ENCODE results near the gene KBTBD6.
"Not testable (repeated sequence)": the region's sequence is repeated elsewhere in the genome, so short reads cannot be mapped to it uniquely, and the experiment has no call there.

KBTBD6 gene, protein sequence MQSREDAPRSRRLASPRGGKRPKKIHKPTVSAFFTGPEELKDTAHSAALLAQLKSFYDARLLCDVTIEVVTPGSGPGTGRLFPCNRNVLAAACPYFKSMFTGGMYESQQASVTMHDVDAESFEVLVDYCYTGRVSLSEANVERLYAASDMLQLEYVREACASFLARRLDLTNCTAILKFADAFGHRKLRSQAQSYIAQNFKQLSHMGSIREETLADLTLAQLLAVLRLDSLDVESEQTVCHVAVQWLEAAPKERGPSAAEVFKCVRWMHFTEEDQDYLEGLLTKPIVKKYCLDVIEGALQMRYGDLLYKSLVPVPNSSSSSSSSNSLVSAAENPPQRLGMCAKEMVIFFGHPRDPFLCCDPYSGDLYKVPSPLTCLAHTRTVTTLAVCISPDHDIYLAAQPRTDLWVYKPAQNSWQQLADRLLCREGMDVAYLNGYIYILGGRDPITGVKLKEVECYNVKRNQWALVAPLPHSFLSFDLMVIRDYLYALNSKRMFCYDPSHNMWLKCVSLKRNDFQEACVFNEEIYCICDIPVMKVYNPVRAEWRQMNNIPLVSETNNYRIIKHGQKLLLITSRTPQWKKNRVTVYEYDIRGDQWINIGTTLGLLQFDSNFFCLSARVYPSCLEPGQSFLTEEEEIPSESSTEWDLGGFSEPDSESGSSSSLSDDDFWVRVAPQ

DNA sequence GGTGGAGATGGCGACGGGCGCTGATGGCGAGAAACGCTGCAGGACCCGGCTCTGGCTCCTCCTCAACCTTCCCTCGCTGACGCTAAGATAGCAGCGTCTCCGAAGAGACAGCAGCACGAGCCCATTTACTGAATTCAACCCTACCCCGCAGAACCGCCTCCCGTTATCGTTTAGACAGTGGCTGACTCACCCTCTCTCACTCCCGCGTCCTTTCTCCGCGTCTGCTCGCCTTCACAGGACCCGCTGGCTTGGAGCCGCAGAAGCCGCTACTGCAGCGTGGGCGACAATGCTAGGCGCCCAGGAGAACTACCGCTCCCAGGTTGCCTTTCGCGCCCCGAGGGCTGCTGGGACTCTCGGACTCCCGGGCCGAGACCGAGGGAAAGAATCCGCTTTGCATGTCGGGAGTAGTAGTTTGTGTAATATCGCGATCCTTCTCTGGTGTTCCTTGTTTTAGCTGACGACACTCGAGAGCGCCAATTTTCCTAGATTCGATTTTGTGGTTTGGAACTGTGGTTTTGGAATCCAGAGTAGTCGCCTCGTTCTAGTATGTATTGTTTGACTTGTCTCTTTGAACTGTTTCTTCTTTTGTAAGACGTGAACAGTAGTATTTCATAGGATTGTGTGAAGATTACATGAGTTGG is at the start of gene KBTBD6:
Gene KBTBD6 (minus strand): TSS at position 291 of the 641 bp plus-strand sequence. CDS start 291 bp downstream, outside the sequence.
- TF ChIP-seq CTCF (IDR thresholded peaks at IDR 0.05; ENCODE audit: borderline replicate concordance, insufficient read depth, low read depth, low read length): no peak
- H3K4me3 ChIP-seq (ENCODE audit: low read depth, low read length): peak within 1 kb of the TSS; percentile 72

GRCh38 chr13:41182231-41182630 is 49.6 kb upstream of the KBTBD6 start:
- H3K4me3 ChIP-seq (ENCODE audit: low read depth, low read length): no peak overlapping the region
- TF ChIP-seq CTCF (IDR thresholded peaks at IDR 0.05; ENCODE audit: borderline replicate concordance, insufficient read depth, low read depth, low read length): no peak

GRCh38 chr13:41179593-41180250 is 47.1 kb upstream of the KBTBD6 start:
- no peak overlapping the region for H3K4me3 ChIP-seq (ENCODE audit: low read depth, low read length)

GRCh38 chr13:41178040-41178439 is 45.4 kb upstream of the KBTBD6 start:
- H3K4me3 ChIP-seq (ENCODE audit: low read depth, low read length): no peak overlapping the region
- no peak for TF ChIP-seq CTCF (IDR thresholded peaks at IDR 0.05; ENCODE audit: borderline replicate concordance, insufficient read depth, low read depth, low read length)

More at GRCh38 chr13:41179593-41180250, 47.1 kb upstream of the KBTBD6 start:
- no peak for TF ChIP-seq CTCF (IDR thresholded peaks at IDR 0.05; ENCODE audit: borderline replicate concordance, insufficient read depth, low read depth, low read length)

- TF ChIP-seq CTCF (IDR thresholded peaks at IDR 0.05; ENCODE audit: borderline replicate concordance, insufficient read depth, low read depth, low read length): no peak
- H3K4me3 ChIP-seq (ENCODE audit: low read depth, low read length): no peak overlapping the region
Measured at GRCh38 chr13:41177616-41178015, 45.0 kb upstream of the KBTBD6 start.

- not testable (repeated sequence) for H3K4me3 ChIP-seq (ENCODE audit: low read depth, low read length)
Measured at GRCh38 chr13:41175576-41175975, 43.0 kb upstream of the KBTBD6 start.

DNA sequence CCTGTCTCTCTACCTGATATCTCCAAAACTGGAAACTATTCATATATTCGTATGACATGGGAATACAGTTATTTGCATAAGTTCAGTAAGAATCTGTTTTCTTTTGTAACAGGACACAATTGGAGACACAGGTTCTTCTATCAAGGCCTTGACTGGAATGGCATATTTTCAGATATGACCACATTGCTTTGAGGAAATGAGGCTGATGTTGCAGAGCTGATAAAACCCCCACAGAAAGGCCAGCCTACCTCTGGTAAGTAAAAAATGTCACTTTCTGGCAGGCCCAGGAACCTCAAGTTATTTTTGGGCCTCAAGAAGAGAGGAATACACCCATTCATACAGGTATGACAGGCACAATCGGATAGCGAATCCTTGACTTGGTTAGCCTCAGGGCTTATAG is 29.5 kb upstream of the KBTBD6 start:
- no peak overlapping the region for H3K4me3 ChIP-seq (ENCODE audit: low read depth, low read length)
- TF ChIP-seq CTCF (IDR thresholded peaks at IDR 0.05; ENCODE audit: borderline replicate concordance, insufficient read depth, low read depth, low read length): no peak

All from GM12875 (cell line).